ENCODE measurements around the gene STRN4. TPM values are rescaled to one million over a fixed set of nuclear protein-coding genes. Genes with fewer than 3 reads are reported as not detected.

Gene STRN4
- total RNA-seq, 2 donors from 2014 or later: 51.4 to 55.5 TPM

GRCh38 chr19:46689358-46689757, 56.9 kb downstream of the STRN4 start:
- Histone ChIP-seq H3K27me3 (no peaks in the 10 kb centered on the region), H3K36me3 (replicated peaks in 1 of 2; ENCODE audit: insufficient read depth in 1 of 2, low read depth in 2 of 2) (peaks cover 22 to 59% of the 10 kb centered on the region in 2 donors), H3K4me1 (no peaks in the 10 kb centered on the region), H3K9me3 (no peaks in the 10 kb centered on the region), H3K27ac (no peak overlapping the region), H3K4me3 (no peak overlapping the region)
- intact Hi-C loops (cut with DNase I): no loop called here
- no peak for ATAC-seq
- TF ChIP-seq POLR2A (IDR thresholded peaks at IDR 0.05) (no peak), CTCF (IDR thresholded peaks at IDR 0.05) (no peak)
- no peak for DNase-seq
- WGBS, 2 donors: 87 to 93% methylated on average over 6 to 7 of the region's 14 CpGs

- WGBS, 2 donors: 89 to 94% methylated on average over 6 of the region's 6 CpGs
- no peak for TF ChIP-seq CTCF (IDR thresholded peaks at IDR 0.05)
- no peak for TF ChIP-seq POLR2A (IDR thresholded peaks at IDR 0.05)
- no peak overlapping the region for H3K4me3 ChIP-seq
- H3K9me3 ChIP-seq: no peaks in the 10 kb centered on the region
- H3K27me3 ChIP-seq: no peaks in the 10 kb centered on the region
- DNase-seq (no peak), ATAC-seq (no peak)
- intact Hi-C loops (cut with DNase I): no loop called here
- H3K36me3 ChIP-seq (replicated peaks in 1 of 2; ENCODE audit: insufficient read depth in 1 of 2, low read depth in 2 of 2): peaks cover 14 to 46% of the 10 kb centered on the region in 2 donors
- no peaks in the 10 kb centered on the region for H3K4me1 ChIP-seq
- H3K27ac ChIP-seq: no peak overlapping the region
Measured at GRCh38 chr19:46687438-46688145, 58.7 kb downstream of the STRN4 start.

GRCh38 chr19:46685189-46685588, 61.1 kb downstream of the STRN4 start:
- TF ChIP-seq CTCF (IDR thresholded peaks at IDR 0.05) (no peak), POLR2A (IDR thresholded peaks at IDR 0.05) (no peak)
- no peaks in the 10 kb centered on the region for H3K27me3 ChIP-seq
- H3K36me3 ChIP-seq (replicated peaks in 1 of 2; ENCODE audit: insufficient read depth in 1 of 2, low read depth in 2 of 2): peaks cover 8 to 31% of the 10 kb centered on the region in 2 donors
- H3K9me3 ChIP-seq: no peaks in the 10 kb centered on the region
- WGBS, 2 donors: 74 to 96% methylated on average over 3 of the region's 3 CpGs
- H3K27ac ChIP-seq: no peak overlapping the region
- H3K4me3 ChIP-seq: no peak overlapping the region
- H3K4me1 ChIP-seq: no peaks in the 10 kb centered on the region
- no peak for ATAC-seq
- intact Hi-C loops (cut with DNase I): no loop called here
- no peak for DNase-seq

- ATAC-seq: no peak
- Histone ChIP-seq H3K4me1 (no peaks in the 10 kb centered on the region), H3K36me3 (replicated peaks in 1 of 2; ENCODE audit: insufficient read depth in 1 of 2, low read depth in 2 of 2) (peaks cover 8 to 24% of the 10 kb centered on the region in 2 donors), H3K4me3 (no peak overlapping the region), H3K27me3 (no peaks in the 10 kb centered on the region), H3K9me3 (no peaks in the 10 kb centered on the region), H3K27ac (no peak overlapping the region)
- intact Hi-C loops (cut with DNase I): no loop called here
- TF ChIP-seq CTCF (IDR thresholded peaks at IDR 0.05) (no peak), POLR2A (IDR thresholded peaks at IDR 0.05) (no peak)
- 88 to 95% methylated on average over 15 to 26 of the region's 26 CpGs for WGBS, 2 donors
- peak in 3 of 4 donors; percentile 17 to 19 (median 18) for DNase-seq
Measured at GRCh38 chr19:46678110-46678732, 68.0 kb downstream of the STRN4 start.
